BJ (cell line): ENCODE results near the gene KLF5. TPM values are rescaled to one million over a fixed set of nuclear protein-coding genes. Genes with fewer than 3 reads are reported as not detected.

Source experiments
- CTCF ChIA-PET: fragments of 350-600 bp; formaldehyde crosslinking; extraction: SDS; loops from one replicate; lab custom pipeline; 2021; ENCODE audit warnings: antibody characterized with exemption, inconsistent platforms; lab: Yijun Ruan, JAX
- POLR2A ChIA-PET: fragments of 300-600 bp; sonication (Branson Sonifier 250); formaldehyde crosslinking; extraction: SDS; loops from one replicate; lab custom pipeline; 2021; ENCODE audit warnings: antibody characterized with exemption; lab: Charles Lee
- DNase-seq: peaks from one replicate; pipeline ENCODE4 v3.0.0-alpha.2; 2011; ENCODE audit warnings: low read depth
- H3K27me3 ChIP-seq: 2 replicates; pipeline ENCODE4 v1.6.0; 2011; ENCODE audit warnings: low read length; ENCODE audit not compliant: control insufficient read depth, insufficient read depth
- H3K36me3 ChIP-seq: 2 replicates; pipeline ENCODE4 v1.5.1; 2011; ENCODE audit warnings: low read length; ENCODE audit not compliant: control insufficient read depth, insufficient read depth
- H3K4me3 ChIP-seq: 2 replicates; pipeline ENCODE4 v1.5.1; 2011; ENCODE audit warnings: low read depth, mild to moderate bottlenecking, control low read depth, low read length
- polyA plus RNA-seq: library from polyadenylated mRNA; depleted of rRNA; stranded (reverse); fragments of >200 nt; gene quantifications from 2 replicates; pipeline ENCODE4 v1.2.3, GENCODE V29; 2011
- TF ChIP-seq, protein P1 (sequence below): IDR thresholded peaks from 2 replicates; pipeline ENCODE4 v1.5.1; 2011; ENCODE audit warnings: low read depth, mild to moderate bottlenecking, control low read depth, inconsistent platforms, low read length, moderate library complexity; ENCODE audit not compliant: insufficient read depth

The KLF5 gene
- polyA plus RNA-seq, 1 experiment = 26.7 TPM

DNA sequence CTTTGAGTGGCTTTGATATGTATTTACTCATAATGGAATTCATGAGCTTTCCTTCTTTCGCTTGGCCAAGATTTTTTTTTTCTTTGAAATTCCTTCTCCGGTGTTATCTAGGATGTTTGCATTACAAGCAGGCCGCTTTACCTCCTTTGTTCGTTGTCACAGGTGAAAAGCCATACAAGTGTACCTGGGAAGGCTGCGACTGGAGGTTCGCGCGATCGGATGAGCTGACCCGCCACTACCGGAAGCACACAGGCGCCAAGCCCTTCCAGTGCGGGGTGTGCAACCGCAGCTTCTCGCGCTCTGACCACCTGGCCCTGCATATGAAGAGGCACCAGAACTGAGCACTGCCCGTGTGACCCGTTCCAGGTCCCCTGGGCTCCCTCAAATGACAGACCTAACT, 16.7 kb downstream of the KLF5 start:
- H3K4me3 ChIP-seq = no peak overlapping the region
- TF ChIP-seq, protein P1, sequence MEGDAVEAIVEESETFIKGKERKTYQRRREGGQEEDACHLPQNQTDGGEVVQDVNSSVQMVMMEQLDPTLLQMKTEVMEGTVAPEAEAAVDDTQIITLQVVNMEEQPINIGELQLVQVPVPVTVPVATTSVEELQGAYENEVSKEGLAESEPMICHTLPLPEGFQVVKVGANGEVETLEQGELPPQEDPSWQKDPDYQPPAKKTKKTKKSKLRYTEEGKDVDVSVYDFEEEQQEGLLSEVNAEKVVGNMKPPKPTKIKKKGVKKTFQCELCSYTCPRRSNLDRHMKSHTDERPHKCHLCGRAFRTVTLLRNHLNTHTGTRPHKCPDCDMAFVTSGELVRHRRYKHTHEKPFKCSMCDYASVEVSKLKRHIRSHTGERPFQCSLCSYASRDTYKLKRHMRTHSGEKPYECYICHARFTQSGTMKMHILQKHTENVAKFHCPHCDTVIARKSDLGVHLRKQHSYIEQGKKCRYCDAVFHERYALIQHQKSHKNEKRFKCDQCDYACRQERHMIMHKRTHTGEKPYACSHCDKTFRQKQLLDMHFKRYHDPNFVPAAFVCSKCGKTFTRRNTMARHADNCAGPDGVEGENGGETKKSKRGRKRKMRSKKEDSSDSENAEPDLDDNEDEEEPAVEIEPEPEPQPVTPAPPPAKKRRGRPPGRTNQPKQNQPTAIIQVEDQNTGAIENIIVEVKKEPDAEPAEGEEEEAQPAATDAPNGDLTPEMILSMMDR = no peak
- CTCF ChIA-PET = no interaction called here
- peaks cover 2% of the 10 kb centered on the region; the same call in 1 of the 2 replicates for H3K36me3 ChIP-seq
- H3K27me3 ChIP-seq = no peaks in the 10 kb centered on the region
- POLR2A ChIA-PET = no interaction called here
- no peak for DNase-seq

DNA sequence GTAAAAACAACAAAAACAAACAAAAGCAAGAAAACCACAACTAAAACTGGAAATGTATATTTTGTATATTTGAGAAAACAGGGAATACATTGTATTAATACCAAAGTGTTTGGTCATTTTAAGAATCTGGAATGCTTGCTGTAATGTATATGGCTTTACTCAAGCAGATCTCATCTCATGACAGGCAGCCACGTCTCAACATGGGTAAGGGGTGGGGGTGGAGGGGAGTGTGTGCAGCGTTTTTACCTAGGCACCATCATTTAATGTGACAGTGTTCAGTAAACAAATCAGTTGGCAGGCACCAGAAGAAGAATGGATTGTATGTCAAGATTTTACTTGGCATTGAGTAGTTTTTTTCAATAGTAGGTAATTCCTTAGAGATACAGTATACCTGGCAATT, 17.1 kb downstream of the KLF5 start:
- H3K4me3 ChIP-seq = no peak overlapping the region
- POLR2A ChIA-PET = no interaction called here
- CTCF ChIA-PET = interaction anchor here (0.6 kb wide), 1 partner anchor 50 kb away, joined by 3 read pairs; no protein-coding TSS in a partner anchor
- peaks cover 2% of the 10 kb centered on the region; the same call in 1 of the 2 replicates for H3K36me3 ChIP-seq
- no peaks in the 10 kb centered on the region for H3K27me3 ChIP-seq
- DNase-seq = no peak
- TF ChIP-seq, protein P1 = no peak

- CTCF ChIA-PET = no interaction called here
- Histone ChIP-seq H3K36me3 (peaks cover 2% of the 10 kb centered on the region; the same call in 1 of the 2 replicates), H3K27me3 (no peaks in the 10 kb centered on the region), H3K4me3 (no peak overlapping the region)
- POLR2A ChIA-PET = no interaction called here
- no peak for DNase-seq
- TF ChIP-seq, protein P1 = no peak
Measured at GRCh38 chr13:73077865-73078264, 19.1 kb downstream of the KLF5 start.

DNA sequence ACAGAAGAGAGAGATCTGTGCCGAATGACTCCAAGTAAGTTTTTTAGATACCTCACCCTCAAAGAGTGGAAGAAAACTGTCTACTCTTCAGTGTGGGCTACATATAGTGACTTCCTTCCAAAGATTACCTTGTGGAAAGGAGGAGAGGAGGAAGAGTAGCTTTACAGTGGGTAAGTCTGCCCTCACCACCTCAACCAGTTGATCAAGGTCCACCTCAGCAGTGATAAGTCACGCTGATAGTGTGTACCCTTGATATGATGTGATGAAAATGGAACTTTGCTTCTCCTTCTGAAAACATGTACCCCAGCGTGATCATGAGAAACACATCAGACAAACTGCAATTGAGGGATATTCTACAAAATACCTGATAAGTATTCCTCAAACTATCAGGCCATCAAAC, 20.6 kb downstream of the KLF5 start:
- Histone ChIP-seq H3K4me3 (no peak overlapping the region), H3K36me3 (peaks cover 2% of the 10 kb centered on the region; the same call in 1 of the 2 replicates), H3K27me3 (no peaks in the 10 kb centered on the region)
- ChIA-PET CTCF (no interaction called here), POLR2A (no interaction called here)
- TF ChIP-seq, protein P1 = no peak
- DNase-seq = no peak

- TF ChIP-seq, protein P1 = no peak
- H3K36me3 ChIP-seq = no peaks in the 10 kb centered on the region
- CTCF ChIA-PET = no interaction called here
- POLR2A ChIA-PET = no interaction called here
- no peak for DNase-seq
- no peak overlapping the region for H3K4me3 ChIP-seq
- no peaks in the 10 kb centered on the region for H3K27me3 ChIP-seq
Measured at GRCh38 chr13:73081256-73081915, 22.6 kb downstream of the KLF5 start.
